ENCODE measurements around the gene CMKLR1. TPM values are rescaled to one million over a fixed set of nuclear protein-coding genes. Genes with fewer than 3 reads are reported as not detected.

CMKLR1 gene
- total RNA-seq, 1 experiment from 2014 or later, result 0.66 TPM

- no peak overlapping the region for H3K18ac ChIP-seq (ENCODE audit: insufficient read length, low read depth, low read length)
- no peak overlapping the region for H3K4ac ChIP-seq (ENCODE audit: low read depth, low read length)
- Mint-ChIP-seq H3K27ac (no peak overlapping the region), H3K36me3 (ENCODE audit: insufficient read depth in 1 of 3, low read depth in 3 of 3) (no peaks in the 10 kb centered on the region), H3K9me3 (peaks cover 2 to 3% of the 10 kb centered on the region in 2 experiments; a peak in 1 of 5 replicates), H3K4me1 (peaks cover 8 to 33% of the 10 kb centered on the region in 2 experiments), H3K27me3 (ENCODE audit: low read depth) (no peaks in the 10 kb centered on the region), H3K4me3 (no peak overlapping the region)
- no peak overlapping the region for H3T11ph ChIP-seq (ENCODE audit: low read length)
- H3K23me2 ChIP-seq (ENCODE audit: insufficient read length, low read depth, low read length, poor library complexity, severe bottlenecking), result no peaks in the 10 kb centered on the region
- H3K9me3 ChIP-seq (ENCODE audit: control insufficient read depth, low read depth, low read length), result no peaks in the 10 kb centered on the region
- WGBS (ENCODE audit: extremely low coverage, insufficient read length, low lambda C conversion rate), result no CpG with 5 or more reads among the region's 3 CpGs
- H4K5ac ChIP-seq (ENCODE audit: insufficient read length, low read depth, low read length), result no peak overlapping the region
- no peak overlapping the region for H4K91ac ChIP-seq (ENCODE audit: insufficient read length, low read depth, low read length)
- TF ChIP-seq, protein P1, sequence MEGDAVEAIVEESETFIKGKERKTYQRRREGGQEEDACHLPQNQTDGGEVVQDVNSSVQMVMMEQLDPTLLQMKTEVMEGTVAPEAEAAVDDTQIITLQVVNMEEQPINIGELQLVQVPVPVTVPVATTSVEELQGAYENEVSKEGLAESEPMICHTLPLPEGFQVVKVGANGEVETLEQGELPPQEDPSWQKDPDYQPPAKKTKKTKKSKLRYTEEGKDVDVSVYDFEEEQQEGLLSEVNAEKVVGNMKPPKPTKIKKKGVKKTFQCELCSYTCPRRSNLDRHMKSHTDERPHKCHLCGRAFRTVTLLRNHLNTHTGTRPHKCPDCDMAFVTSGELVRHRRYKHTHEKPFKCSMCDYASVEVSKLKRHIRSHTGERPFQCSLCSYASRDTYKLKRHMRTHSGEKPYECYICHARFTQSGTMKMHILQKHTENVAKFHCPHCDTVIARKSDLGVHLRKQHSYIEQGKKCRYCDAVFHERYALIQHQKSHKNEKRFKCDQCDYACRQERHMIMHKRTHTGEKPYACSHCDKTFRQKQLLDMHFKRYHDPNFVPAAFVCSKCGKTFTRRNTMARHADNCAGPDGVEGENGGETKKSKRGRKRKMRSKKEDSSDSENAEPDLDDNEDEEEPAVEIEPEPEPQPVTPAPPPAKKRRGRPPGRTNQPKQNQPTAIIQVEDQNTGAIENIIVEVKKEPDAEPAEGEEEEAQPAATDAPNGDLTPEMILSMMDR (conservative IDR thresholded peaks at IDR 0.05), result no peak
- H2BK5ac ChIP-seq (ENCODE audit: insufficient read length, low read length), result no peak overlapping the region
- H2AFZ ChIP-seq (ENCODE audit: low read length), result no peak overlapping the region
- no peak overlapping the region for H3K4me2 ChIP-seq (ENCODE audit: insufficient read depth, insufficient read length, low read length)
- H3K4me1 ChIP-seq (ENCODE audit: insufficient read depth, low read length), result no peaks in the 10 kb centered on the region; the same call in 1 of the 2 replicates
- no peak for DNase-seq
- no peak overlapping the region for H2BK20ac ChIP-seq (ENCODE audit: low read depth, low read length, poor library complexity, severe bottlenecking)
- H2BK15ac ChIP-seq (ENCODE audit: low read depth, low read length), result no peak overlapping the region
- no peaks in the 10 kb centered on the region for H3K79me1 ChIP-seq (ENCODE audit: insufficient read depth, low read depth, low read length, poor library complexity, severe bottlenecking)
- no peak overlapping the region for H2AK5ac ChIP-seq (ENCODE audit: insufficient read length, low read length)
- no peaks in the 10 kb centered on the region for H3K79me2 ChIP-seq (ENCODE audit: insufficient read depth, low read length)
- H3K14ac ChIP-seq (ENCODE audit: insufficient read depth, low read length), result no peak overlapping the region
- H3K56ac ChIP-seq (ENCODE audit: insufficient read length, low read depth, low read length), result no peak overlapping the region
- no peaks in the 10 kb centered on the region for H4K20me1 ChIP-seq (ENCODE audit: control insufficient read depth, insufficient read depth, insufficient read length)
- no peak overlapping the region for H3K27ac ChIP-seq (ENCODE audit: insufficient read length, low read depth, low read length)
- H3K9ac ChIP-seq (ENCODE audit: extremely low read depth, insufficient read length, low read length), result no peak overlapping the region
- no peak overlapping the region for H3K23ac ChIP-seq (ENCODE audit: insufficient read length, low read depth, low read length)
- H3K27me3 ChIP-seq (ENCODE audit: insufficient read depth, low read length), result no peaks in the 10 kb centered on the region
- H2BK120ac ChIP-seq (ENCODE audit: low read depth, low read length, poor library complexity, severe bottlenecking), result no peak overlapping the region
- no peak overlapping the region for H4K8ac ChIP-seq (replicated peaks; ENCODE audit: insufficient read length, low read depth, low read length)
- H2BK12ac ChIP-seq (ENCODE audit: insufficient read length, low read depth, low read length), result no peak overlapping the region
These were observed 2.2 kb upstream of the CMKLR1 start for GRCh38 chr12:108341356-108341755.

All from H9 (cell line).